HG03439 (cell line): ENCODE data around the gene ADAM23.

ENCODE experiments used
- ATAC-seq: cut with Tn5 transposase; IDR thresholded peaks from one replicate; pipeline ENCODE4 v1.9.1; 2021; ENCODE audit warnings: mild to moderate bottlenecking, moderate library complexity; ENCODE audit not compliant: unreplicated experiment

Gene ADAM23

DNA sequence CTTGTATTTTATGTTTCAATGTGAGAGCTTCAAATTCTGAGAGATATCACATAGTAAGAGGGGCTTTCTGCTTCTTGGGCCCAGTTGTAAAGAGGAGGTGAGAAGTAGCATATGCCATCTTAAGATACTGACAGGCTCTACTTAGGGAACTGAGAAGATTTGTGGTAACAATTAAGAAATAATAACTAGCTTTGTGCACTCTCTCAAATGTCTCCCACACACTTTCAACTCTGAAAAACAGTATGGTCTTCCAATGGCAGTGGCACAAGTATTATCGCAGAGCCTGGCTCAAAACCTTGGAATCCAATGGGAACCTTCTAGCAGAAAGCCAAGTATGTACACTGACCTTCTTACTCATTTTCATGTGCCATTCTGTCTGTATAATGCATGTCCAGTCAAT, 118.6 kb downstream of the ADAM23 start:
- ATAC-seq, result no peak

DNA sequence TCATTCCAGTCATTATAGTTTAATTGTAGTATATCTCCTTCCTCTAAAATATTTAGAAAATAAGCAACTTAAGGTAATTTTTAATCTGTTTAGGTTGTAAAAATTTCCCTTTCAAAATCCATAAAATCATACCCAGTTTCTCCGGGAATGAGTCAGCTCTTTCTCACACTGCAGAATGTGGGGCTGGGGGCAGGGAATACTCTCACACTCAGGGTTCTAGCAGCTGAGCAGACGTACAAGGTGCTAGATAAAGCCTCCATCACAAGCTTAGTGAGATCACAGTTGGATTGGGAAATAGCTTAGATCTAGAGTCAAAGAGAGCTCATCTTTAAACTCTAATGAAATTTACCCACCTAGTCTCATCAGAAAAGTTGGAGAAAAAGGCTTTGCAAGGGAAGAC, 119.0 kb downstream of the ADAM23 start:
- no peak for ATAC-seq

DNA sequence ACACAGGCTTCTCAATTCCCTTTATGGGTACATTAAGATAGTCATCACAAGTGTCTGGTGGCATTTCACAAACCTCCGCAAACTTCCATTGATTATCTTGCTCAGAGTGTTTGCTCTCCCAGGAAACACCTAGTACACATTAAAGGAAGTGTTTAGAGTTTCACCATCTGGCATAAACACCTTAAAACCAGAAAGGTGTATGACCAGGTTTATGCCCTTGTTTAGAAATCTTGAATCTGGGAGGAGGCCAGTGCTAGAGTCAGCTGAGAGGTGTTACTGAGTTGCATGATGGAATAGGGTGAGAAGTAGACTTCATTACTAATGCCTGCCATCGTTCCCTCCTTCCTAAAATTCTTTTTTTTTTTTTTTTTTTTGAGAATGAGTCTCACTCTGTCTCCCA, 120.0 kb downstream of the ADAM23 start:
- no peak for ATAC-seq

DNA sequence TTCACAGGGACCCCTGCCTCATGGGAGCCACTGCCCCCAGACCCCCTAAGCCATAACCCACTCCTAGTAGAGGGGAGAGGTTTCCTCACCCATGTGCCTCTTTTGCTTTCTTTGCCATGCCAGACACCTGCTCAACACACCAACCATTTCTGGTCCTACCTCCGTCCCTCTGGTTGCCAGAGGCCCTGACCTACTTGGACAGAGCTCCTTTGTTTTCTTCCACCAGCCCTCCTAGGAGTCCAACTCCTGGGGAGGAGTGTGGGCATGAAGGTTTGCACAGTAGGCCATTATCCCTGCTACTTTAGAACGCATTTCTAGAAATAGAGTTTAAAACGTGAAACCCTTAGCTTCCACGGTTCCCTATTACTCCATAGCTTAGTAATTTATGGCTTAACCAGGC, 122.3 kb downstream of the ADAM23 start:
- no peak for ATAC-seq

DNA sequence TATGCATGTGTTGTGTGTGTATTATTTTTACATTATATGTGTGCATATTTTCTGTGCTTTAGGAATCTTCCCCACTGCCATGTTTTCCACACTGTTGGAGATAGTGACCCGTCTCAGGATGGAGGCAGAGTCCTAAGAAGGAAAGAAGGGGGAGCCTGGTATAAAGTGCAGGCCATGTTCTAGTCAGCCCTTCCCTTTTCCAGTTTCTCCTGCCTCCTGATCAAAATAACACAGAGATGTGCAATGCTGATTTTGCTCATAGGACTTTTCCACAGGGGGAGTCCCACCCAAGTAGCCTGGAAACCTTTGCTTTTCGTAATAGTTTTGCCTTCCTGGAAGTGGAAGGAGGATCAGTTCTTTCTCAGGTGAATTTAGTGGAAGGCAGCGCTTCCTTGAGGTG, 126.1 kb downstream of the ADAM23 start:
- ATAC-seq, result no peak

DNA sequence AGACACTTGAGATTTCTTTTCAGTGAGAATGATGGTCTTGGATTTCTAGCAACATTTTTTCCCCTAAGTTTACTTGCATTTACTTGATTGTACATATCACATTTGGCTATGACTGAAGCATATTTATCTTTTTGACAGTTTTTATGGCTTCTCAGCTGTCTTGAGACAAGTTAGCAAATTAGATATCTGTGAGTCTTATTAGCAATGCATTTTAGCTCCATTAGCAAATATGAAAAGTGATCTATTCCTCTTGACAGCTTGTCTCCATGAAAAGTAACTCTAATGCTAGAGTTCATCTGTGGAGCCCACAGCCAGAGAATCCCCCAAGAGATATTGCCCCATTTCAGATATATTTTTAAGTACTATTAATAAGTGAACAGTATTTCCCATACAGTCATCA, 126.9 kb downstream of the ADAM23 start:
- no peak for ATAC-seq

DNA sequence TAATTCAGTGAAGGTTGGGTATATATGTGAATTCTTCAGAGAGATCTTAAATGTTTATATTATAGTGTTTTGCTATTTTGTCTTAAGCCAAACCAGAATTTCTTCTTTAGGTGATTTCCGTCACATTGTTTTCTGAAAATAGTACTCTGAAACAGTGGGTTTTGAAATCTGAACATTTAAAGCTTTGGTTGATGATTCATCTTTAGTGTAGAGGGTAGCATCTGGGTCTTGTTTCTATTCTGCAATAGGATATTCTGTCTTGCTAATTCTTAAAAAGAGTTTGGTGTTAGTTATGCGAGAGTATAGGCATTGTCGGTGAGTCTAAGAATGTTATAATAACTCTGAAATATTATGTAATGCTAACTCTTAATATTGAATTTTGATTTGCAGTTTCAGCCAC, 129.4 kb downstream of the ADAM23 start:
- no peak for ATAC-seq

DNA sequence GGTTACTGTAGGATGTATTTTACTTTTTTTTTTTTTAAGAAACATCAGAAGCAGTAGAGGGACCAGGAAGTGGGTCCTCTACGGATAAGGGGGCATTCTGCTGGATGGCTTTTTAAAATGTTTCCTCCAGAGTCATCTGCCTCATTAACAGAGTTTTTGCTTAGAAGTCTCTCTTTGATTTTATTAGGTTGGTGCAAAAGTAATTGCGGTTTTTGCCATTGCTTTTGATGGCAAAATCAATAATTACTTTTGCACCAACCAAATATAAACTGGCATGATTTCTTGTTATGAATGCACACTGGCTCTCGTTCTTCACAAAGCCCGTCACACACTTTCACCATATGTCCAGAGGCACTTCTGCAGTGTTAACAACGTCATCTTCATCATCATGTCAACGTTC, 130.5 kb downstream of the ADAM23 start:
- no peak for ATAC-seq

DNA sequence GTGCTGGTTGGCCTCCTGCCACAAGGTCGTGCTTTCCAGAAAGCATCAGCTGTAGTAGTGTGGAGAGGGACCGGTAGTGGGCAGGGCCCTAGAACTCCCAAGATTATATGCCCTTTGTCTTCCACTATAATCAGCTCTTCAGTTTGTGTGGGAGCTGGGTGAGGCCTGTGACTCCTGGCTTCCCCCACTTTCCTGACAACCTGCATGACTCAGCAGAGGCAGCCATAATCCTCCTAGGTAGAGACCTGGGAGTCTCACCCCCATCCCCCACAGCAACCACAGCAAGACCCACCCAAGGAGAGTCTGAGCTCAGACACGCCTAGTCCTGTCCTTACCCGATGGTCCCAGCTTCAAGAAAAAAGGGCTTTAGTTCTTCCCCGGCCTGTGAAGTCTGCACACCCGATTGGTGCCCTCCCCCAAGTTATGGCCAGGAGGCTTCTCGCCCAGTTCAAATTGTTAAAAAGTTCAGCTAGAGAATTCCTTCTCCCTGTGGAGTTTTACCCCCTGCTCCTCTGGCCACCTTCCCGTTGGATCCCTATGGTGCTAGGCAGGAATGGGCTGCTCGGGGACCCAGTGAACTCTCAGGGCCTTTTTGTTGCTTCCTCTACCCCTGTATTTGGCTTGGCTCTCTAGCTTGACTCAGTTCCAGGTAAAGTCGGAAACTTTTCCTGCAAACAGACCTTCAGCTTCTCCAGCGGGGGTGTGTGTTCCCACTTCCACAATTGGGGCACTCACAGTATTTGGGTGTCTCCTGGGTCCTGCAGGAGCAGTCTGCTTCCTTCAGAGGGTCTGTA, 141.2 kb downstream of the ADAM23 start:
- ATAC-seq, result no peak

DNA sequence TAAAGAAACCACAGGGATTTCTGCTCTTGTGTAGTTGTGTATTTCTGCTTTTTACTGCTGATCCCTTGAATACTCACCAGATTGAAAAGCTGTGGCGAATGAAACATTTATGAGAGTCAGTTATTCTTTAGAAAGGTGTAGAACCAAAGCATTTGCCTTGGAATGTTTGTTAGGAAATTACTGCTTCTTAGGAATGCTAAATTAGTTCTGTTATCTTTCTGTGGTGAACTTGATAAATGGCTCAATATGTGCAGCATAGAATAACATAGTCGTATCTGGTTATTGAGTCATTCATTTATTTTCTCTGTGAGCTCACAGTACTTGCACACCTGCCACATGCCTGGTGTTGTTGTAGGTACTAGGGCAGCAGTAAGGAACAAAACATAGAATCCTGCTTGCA, 142.0 kb downstream of the ADAM23 start:
- ATAC-seq, result no peak

DNA sequence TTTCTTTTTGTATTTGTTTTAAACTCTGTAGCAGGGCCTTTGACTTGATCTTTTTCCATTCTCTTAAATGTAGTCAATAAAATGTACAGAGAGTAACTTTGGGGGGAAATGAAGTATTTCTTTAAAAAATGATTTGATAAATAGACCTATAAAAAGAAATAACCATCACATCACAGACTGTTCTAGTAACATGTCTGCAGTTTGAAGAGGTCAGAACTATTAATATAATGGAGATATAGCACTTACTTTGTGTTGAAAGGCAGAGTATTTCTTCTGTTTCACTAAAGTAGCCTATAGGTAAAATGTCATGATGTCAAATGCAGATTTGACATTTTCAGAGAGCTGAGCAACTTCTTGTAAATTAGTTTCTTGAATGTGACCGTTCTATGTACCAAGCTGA, 143.3 kb downstream of the ADAM23 start:
- ATAC-seq, result no peak

DNA sequence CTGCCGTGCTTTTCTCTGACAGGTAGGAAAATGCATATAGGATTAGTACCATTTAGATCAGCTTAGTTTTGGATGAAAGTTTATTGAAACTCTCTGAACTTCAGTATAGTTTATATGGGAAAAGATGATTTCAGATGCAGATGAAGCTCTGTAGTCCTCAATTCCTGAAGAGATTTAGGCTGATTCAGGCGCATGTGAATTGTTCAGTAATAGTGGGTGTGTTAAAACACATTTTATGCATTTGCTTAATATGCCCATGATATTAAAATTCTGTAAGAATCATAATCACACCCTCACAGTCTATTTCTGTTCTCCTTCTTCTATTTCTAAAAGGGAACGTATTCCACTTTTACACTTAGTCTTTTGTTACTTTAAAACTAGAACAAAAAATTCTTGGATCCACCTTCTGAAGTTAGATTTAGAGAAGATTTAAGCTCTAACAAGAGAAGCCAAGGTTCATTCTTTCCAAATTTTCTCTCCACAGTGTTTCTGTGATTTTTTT, 154.4 kb downstream of the ADAM23 start:
- ATAC-seq, result no peak

DNA sequence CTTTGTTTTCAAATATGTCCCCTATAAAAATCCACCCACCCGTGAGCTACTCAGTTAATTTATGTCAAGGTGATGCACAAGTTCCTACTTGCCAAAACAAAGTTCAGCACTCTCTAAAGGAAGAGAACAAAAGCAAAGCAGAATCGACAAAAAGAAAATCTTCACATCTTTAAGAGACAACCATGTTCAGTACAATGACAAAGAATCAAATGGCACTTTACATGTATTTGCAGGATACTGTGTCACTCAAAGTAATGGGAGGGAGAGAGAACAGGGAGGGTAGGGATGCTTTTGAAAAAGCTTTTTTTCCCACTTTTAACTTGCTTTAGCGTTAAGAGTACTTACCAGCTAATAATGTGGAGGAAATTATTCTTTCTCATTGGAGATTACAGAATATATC, 159.9 kb downstream of the ADAM23 start:
- no peak for ATAC-seq

DNA sequence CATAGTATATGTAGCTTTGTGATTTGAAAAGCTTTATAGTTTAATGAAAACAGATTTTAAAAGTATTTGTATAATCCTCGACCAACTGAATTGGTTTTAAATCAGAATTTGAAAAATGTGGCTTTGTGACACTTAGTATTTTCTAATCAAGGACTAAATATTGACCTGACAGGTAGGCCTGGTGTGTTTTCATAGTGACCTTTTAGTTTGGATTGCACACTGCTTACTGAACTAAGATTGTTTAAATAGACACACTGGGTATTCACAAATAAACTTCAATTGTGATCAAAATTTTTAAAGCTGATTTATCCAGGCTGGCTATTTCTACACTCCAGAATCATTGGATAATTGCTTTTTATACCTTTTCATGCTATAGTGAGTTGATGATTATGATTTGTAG, 167.1 kb downstream of the ADAM23 start:
- no peak for ATAC-seq

DNA sequence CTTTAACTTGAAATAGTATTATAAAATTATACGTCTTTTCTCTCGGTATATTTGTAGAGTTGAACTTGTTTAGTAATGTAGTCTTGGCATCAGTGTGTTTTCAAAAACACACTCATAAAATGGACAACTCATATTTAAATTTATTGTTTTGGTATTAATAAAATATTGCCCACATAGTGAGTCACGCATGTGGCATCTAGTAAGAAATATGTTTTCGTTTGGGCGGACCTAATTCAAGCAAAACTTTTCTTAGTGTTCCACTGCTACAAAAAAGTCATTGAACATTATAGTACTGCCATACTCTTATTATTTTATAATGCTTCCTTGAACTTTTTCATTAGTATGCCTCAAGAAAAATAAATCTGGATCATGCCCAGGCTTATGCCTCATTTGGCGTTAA, 167.9 kb downstream of the ADAM23 start:
- no peak for ATAC-seq

DNA sequence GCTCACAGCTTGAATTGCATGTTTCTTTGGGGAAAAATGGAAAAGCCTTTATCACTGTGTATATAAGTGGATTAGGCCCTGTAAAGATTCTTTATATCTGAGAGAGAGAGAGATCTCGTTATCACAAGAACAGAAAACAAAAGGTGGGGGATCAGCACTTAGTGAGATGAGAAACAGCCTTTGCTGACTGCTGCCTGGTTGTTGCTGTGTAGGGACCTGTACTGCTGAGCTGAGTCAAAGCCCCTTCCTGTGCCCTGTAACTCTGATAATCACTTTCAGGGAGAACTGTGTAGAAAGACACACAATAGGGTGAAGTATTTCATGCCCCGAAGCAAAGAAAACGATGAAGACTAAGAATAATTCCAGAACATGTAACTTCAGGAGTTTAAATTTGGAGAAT, 168.4 kb downstream of the ADAM23 start:
- ATAC-seq, result no peak

DNA sequence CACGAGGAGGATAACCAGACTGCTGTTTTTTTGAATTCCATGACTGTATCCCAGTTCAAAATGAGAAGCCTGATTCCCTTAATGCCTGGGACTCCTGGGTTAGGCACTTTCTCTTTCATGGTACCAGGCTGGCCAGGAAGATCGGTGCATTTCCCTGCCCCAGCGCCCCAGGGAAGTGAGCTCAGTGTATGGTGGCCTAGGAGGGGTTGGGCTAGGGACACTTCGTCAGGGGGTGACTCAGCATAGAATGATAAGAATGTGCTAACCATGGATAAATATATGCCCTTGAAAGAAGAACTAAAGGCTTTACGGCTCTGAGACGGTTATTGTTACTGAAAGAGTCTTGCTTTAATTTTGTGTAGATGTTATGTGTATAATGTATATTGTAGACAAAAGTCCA, 171.5 kb downstream of the ADAM23 start:
- no peak for ATAC-seq

DNA sequence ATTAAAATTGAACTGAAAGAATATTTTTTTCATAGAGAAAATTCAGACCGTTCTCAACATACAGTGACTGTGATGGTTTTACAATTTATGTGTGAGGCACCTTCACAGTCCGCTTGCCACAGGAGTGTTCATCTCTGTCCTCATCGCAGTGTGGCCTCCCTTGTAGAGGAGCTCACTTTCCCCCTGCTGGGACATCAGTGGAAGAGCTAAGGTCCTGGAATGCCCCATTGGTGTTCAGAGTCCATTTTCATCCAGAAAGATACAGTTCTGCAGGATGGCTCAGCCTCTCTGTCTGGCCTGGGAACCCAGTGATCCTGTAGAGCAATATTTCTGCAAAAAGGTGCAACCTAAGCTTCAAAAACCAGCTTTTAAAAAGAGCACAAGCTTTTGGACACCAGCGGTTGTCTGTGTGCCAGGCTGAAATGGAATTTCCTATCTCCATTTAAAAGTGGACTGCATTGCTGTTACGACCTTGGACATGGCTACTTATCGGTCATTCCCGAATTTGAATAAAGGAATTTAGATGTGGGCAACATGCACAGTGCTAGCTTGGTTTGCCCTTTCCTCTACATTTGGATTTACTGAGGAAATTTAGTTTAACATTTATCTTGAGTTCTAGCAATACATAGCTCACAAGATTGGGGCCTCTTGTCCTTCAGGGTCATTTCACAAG, 172.2 kb downstream of the ADAM23 start:
- no peak for ATAC-seq

DNA sequence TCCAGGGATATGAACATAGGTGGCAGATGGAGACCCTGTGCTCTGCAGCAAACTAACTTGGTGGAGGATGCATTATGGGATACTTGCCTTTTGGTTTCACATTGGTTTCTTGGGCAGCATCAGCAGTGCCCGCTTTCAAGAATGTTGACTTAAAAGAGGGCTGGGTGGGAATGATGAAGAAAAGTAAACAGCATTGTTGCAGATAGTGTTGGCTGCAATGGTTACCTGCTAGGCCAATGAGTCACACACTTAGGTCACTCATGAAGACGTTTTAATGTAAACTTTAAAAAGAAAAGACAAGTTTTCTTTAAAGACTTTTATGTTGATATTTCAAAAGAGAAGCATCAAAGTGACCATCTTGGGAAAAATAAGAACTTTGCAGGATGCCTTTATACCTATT, 172.8 kb downstream of the ADAM23 start:
- no peak for ATAC-seq

DNA sequence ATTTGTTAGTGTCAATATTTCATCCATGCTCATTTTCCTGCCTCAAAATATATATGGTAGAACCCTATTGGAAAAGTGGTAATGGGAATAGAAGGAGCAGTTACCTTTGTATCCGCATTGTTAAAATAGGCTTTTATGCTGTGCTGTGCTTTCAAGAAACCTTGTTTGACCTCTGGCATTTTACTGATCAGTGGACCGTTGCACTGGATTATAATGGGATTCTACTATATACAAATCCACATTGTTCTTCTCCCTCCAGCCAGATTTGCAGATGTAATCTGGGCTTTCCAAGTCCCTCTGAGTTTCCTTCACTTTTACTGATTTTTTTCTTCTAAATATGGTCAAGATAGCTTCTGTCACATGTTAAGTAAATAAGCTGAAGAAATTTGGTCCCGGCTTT, 175.7 kb downstream of the ADAM23 start:
- no peak for ATAC-seq

DNA sequence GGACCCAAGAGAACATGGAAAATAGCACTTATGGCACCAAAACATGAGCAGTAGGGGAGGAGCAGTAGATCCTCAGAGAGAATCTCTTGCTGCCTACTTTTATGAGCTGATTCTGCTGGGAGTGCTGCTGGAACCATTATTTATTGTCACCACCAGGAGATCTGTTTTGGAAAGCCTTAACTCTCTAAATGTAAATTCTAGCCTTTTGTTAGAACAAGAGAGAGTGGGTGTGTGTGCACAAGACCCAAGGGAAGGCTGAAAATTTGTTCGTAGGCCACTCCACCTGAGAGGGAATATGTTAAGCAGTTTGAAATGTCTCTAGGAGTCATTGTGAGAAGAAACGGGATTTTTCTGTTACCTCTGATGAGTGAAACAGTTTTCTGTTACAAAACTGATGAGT, 182.8 kb downstream of the ADAM23 start:
- no peak for ATAC-seq

DNA sequence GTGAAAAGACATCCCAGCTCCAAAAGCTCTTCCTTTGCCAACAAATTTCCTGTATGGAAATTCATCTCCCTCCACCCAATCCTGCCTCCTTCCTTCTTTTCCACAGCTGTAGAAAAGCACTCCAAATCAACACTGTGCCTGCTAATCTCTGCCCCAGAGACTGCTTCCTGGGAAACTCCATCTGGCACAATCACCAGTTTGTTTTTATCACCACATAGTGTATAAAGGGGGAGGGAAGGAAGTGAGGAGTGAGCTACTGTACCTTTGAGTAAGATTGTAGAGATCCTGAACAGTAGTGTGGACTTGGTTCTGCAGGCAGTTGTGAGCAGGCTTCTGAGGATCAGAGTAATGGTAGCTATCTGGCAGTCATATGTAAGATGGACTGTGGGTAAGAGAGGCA, 184.3 kb downstream of the ADAM23 start:
- ATAC-seq, result no peak

DNA sequence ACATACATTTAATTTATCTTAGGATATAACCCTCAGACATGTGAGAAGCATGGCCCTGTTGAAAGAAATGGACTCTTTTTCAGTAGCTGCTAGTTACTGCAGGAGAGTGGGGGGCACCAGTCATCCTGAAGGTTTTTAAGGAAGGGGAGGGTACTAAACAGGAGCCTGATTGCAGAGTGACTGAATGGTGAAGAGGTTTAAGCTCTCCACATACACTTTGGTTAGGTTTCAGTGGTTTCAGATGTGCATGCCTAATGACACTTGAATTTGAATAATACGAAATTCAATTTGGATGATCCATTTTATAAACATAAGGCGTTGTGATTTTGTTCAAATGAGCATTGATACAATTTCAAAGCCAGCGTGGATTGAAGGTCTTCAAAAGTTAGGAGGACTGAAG, 188.0 kb downstream of the ADAM23 start:
- ATAC-seq, result no peak
